Measurements from ENCODE around the gene LRP1B.

- no peak for TF ChIP-seq CTCF (IDR thresholded peaks at IDR 0.05)
- TF ChIP-seq POLR2A (IDR thresholded peaks at IDR 0.05; ENCODE audit: low read length), result no peak
These were observed 1017.5 kb downstream of the LRP1B start for GRCh38 chr2:141113301-141113700.

All from A549 (cell line).